Common myeloid progenitor, CD34-positive (primary cell): ENCODE data around the gene FOSL1. TPM values are rescaled to one million over a fixed set of nuclear protein-coding genes. Genes with fewer than 3 reads are reported as not detected.
A peak's percentile ranks its signal among the peaks of the same experiment; 100 is the strongest.

ENCODE experiments used
- CTCF ChIA-PET: fragments of 350-600 bp; sonication (Branson Sonifier 250); formaldehyde crosslinking; loops from one replicate; lab custom pipeline; 2021; ENCODE audit warnings: antibody characterized with exemption; lab: Charles Lee
- POLR2A ChIA-PET: fragments of 350-600 bp; sonication (Branson Sonifier 250); formaldehyde crosslinking; loops from one replicate; lab custom pipeline; 2021; ENCODE audit warnings: antibody characterized with exemption; lab: Charles Lee
- DNase-seq, 3 donors: peaks; one replicate each; pipeline versions ENCODE4 v3.0.0 to v3.0.0-alpha.2; 2013
- H3K27ac ChIP-seq, 2 experiments: 1 replicate in 1 of 2; 2 replicates in 1 of 2; pipeline ENCODE4 v1.7.0; 2013; ENCODE audit warnings: inconsistent platforms in 2 of 2, low read length in 2 of 2, mild to moderate bottlenecking in 2 of 2, low read depth in 1 of 2, moderate library complexity in 1 of 2; ENCODE audit not compliant: severe bottlenecking in 2 of 2, insufficient read depth in 1 of 2, poor library complexity in 1 of 2
- H3K27me3 ChIP-seq, 5 experiments: replicated peaks in 2 of 5; 1 replicate in 3 of 5; 2 replicates in 2 of 5; pipeline versions ENCODE4 v1.6.1 to v1.7.0; 2013; ENCODE audit warnings: low read length in 4 of 5, mild to moderate bottlenecking in 2 of 5, moderate library complexity in 2 of 5, inconsistent platforms in 1 of 5; ENCODE audit not compliant: insufficient read depth in 5 of 5, control insufficient read depth in 4 of 5
- H3K36me3 ChIP-seq, 4 experiments: 1 replicate in 2 of 4; 2 replicates in 2 of 4; pipeline versions ENCODE4 v1.6.1 to v1.7.0; 2013; ENCODE audit warnings: low read length in 3 of 4, control low read depth in 1 of 4, mild to moderate bottlenecking in 1 of 4; ENCODE audit not compliant: control insufficient read depth in 4 of 4, insufficient read depth in 4 of 4
- H3K4me1 ChIP-seq, 4 experiments: 1 replicate in 3 of 4; 2 replicates in 1 of 4; pipeline versions ENCODE4 v1.6.1 to v1.7.1; 2013; ENCODE audit warnings: low read length in 3 of 4, mild to moderate bottlenecking in 3 of 4, control low read depth in 1 of 4, inconsistent platforms in 1 of 4, moderate library complexity in 1 of 4; ENCODE audit not compliant: control insufficient read depth in 4 of 4, insufficient read depth in 4 of 4; ENCODE audit errors: control extremely low read depth in 1 of 4
- H3K4me3 ChIP-seq, 7 experiments: 1 replicate in 4 of 7; 2 replicates in 3 of 7; pipeline versions ENCODE4 v1.5.1 to v1.7.0; 2013; ENCODE audit warnings: mild to moderate bottlenecking in 7 of 7, low read length in 6 of 7, moderate library complexity in 6 of 7, inconsistent platforms in 2 of 7, low read depth in 2 of 7, control low read depth in 1 of 7; ENCODE audit not compliant: insufficient read depth in 4 of 7, control insufficient read depth in 1 of 7; ENCODE audit errors: extremely low read depth in 1 of 7
- H3K9me3 ChIP-seq, 5 experiments: 1 replicate in 4 of 5; 2 replicates in 1 of 5; pipeline versions ENCODE4 v1.6.1 to v1.7.1; 2013; ENCODE audit warnings: low read length in 4 of 5, mild to moderate bottlenecking in 2 of 5, inconsistent platforms in 1 of 5, low read depth in 1 of 5, moderate library complexity in 1 of 5; ENCODE audit not compliant: control insufficient read depth in 4 of 5, insufficient read depth in 2 of 5; ENCODE audit errors: control extremely low read depth in 1 of 5
- WGBS: methylation state at CpG from one replicate; pipeline ENCODE4 v1.1.5; 2013; ENCODE audit not compliant: insufficient coverage; 5-methylcytosine and 5-hydroxymethylcytosine counted together
- polyA plus RNA-seq: library from polyadenylated mRNA; unstranded; fragments of 120-200 nt; gene quantifications from one replicate; pipeline ENCODE4 v1.2.1, GENCODE V29; 2013

The FOSL1 gene
- polyA plus RNA-seq: 61.3 TPM

- WGBS: 2% methylated on average over 74 of the region's 80 CpGs
- CTCF ChIA-PET: interaction anchor here (0.9 to 4.8 kb wide), 11 partner anchors 10 to 83 kb away, joined by 3 to 40 read pairs (median 4); partner anchors contain the start of genes C11orf68 and CCDC85B
- POLR2A ChIA-PET: interaction anchor here (0.6 to 5.5 kb wide), 11 partner anchors 9 to 219 kb away, joined by 3 to 33 read pairs (median 4); partner anchors contain the start of genes C11orf68, CCDC85B and SART1
- peak within 1 kb of the TSS; percentile 33 to 77 for H3K27ac ChIP-seq
- no peaks in the 10 kb centered on the region for H3K27me3 ChIP-seq
- H3K36me3 ChIP-seq: peaks cover 0 to 9% (median 0%) of the 10 kb centered on the region in 4 experiments
- H3K9me3 ChIP-seq: no peaks in the 10 kb centered on the region
- peak; percentile 95 to 98 (median 98) for DNase-seq
- peak within 1 kb of the TSS; percentile 55 to 89 (median 77) for H3K4me3 ChIP-seq
- H3K4me1 ChIP-seq: peaks cover 0 to 48% (median 39%) of the 10 kb centered on the region in 4 experiments
Observed at GRCh38 chr11:65900125-65900898, at the start of gene FOSL1. Gene FOSL1 (minus strand): TSS chr11:65900388. CDS start chr11:65900339, 49 bp downstream.

GRCh38 chr11:65947603-65948125 is 47.5 kb upstream of the FOSL1 start:
- WGBS: 94% methylated on average over 7 of the region's 12 CpGs
- DNase-seq: no peak
- H3K9me3 ChIP-seq: no peaks in the 10 kb centered on the region
- no peaks in the 10 kb centered on the region for H3K36me3 ChIP-seq
- H3K27ac ChIP-seq: no peak overlapping the region
- no peak overlapping the region for H3K4me3 ChIP-seq
- no peaks in the 10 kb centered on the region for H3K27me3 ChIP-seq
- ChIA-PET CTCF (interaction anchor here (1.5 kb wide), 1 partner anchor 66 kb away, joined by 3 read pairs; no protein-coding TSS in a partner anchor), POLR2A (no interaction called here)
- H3K4me1 ChIP-seq: no peaks in the 10 kb centered on the region

GRCh38 chr11:65947133-65947532 is 46.9 kb upstream of the FOSL1 start:
- H3K9me3 ChIP-seq: no peaks in the 10 kb centered on the region
- CTCF ChIA-PET: interaction anchor here (1.5 kb wide), 1 partner anchor 66 kb away, joined by 3 read pairs; no protein-coding TSS in a partner anchor
- no peaks in the 10 kb centered on the region for H3K27me3 ChIP-seq
- 95% methylated on average over 9 of the region's 13 CpGs for WGBS
- no peak overlapping the region for H3K27ac ChIP-seq
- H3K36me3 ChIP-seq: no peaks in the 10 kb centered on the region
- DNase-seq: no peak
- H3K4me3 ChIP-seq: no peak overlapping the region
- POLR2A ChIA-PET: no interaction called here
- peaks cover 0 to 2% (median 0%) of the 10 kb centered on the region in 4 experiments for H3K4me1 ChIP-seq

DNA sequence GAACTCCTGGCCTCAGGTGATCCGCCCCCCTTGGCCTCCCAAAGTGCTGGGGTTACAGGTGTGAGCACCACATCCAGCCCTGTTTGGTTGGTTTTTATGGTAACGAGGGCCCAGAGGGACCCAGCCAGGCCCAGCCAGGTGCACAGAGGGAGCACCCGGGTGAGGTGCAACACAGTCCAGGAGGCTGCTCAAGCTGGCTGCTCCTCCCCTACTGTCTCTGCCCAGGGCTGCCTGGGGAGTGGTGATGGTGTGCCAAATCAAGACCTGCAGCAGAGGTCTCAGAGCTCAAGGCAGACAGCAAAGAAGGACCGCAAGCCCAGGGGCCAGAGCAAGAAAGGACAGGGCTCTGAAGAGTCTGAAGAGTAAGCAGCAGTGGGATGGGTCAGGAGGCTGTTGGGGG is 46.5 kb upstream of the FOSL1 start:
- no peaks in the 10 kb centered on the region for H3K9me3 ChIP-seq

DNA sequence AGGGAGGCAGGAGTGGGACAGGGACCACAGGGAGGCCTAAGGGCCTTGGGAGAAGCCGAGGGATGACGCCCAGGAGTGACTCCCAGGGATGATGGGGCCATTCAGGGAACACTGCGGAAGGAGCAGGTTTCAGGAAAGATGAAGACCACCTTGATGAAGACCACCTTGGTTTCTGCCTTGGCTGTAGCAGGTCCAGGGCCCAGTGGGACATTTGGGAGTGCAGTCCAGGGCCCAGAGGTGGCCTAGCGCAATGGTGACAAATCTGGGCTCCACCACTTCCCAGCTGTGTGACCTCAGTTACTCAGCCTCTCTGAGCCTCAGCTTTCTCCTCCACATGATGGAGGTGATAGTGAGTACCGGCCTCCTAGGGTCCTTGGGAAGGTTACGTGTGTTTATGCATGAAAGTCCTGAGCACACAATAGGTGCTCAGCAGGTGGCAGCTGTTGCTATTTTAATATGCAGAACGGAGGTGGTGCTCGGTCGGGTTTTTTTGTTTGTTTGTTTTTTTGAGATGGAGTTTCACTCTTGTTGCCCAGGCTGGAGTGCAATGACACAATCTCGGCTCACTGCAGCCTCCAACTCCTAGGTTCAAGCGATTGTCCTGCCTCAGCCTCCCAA is 45.9 kb upstream of the FOSL1 start:
- no peak overlapping the region for H3K4me3 ChIP-seq
- H3K4me1 ChIP-seq: peaks cover 0 to 13% (median 4%) of the 10 kb centered on the region in 4 experiments
- H3K9me3 ChIP-seq: no peaks in the 10 kb centered on the region
- WGBS: 97% methylated on average over 9 of the region's 11 CpGs
- CTCF ChIA-PET: interaction anchor here (1.5 kb wide), 1 partner anchor 65 kb away, joined by 3 read pairs; no protein-coding TSS in a partner anchor
- no peaks in the 10 kb centered on the region for H3K27me3 ChIP-seq
- DNase-seq: no peak
- H3K36me3 ChIP-seq: no peaks in the 10 kb centered on the region
- POLR2A ChIA-PET: no interaction called here
- no peak overlapping the region for H3K27ac ChIP-seq

More for the DNA sequence above, 46.5 kb upstream of the FOSL1 start:
- H3K27me3 ChIP-seq: no peaks in the 10 kb centered on the region
- no peaks in the 10 kb centered on the region for H3K36me3 ChIP-seq
- no peak overlapping the region for H3K27ac ChIP-seq
- ChIA-PET CTCF (interaction anchor here (1.5 kb wide), 1 partner anchor 65 kb away, joined by 3 read pairs; no protein-coding TSS in a partner anchor), POLR2A (no interaction called here)
- no peak overlapping the region for H3K4me3 ChIP-seq
- 95% methylated on average over 4 of the region's 4 CpGs for WGBS
- peaks cover 0 to 7% (median 1%) of the 10 kb centered on the region in 4 experiments for H3K4me1 ChIP-seq
- no peak for DNase-seq

- Histone ChIP-seq H3K4me3 (no peak within 1 kb of the TSS), H3K9me3 (no peaks in the 10 kb centered on the region), H3K36me3 (no peaks in the 10 kb centered on the region), H3K27me3 (no peaks in the 10 kb centered on the region), H3K27ac (no peak within 1 kb of the TSS), H3K4me1 (peaks cover 0 to 18% (median 4%) of the 10 kb centered on the region in 4 experiments)
- POLR2A ChIA-PET: no interaction called here
- DNase-seq: no peak
- WGBS: 94% methylated on average over 13 of the region's 13 CpGs
- CTCF ChIA-PET: no interaction called here
Observed at GRCh38 chr11:65945430-65945911, 45.3 kb upstream of the FOSL1 start, which contains the start of gene TSGA10IP. Gene TSGA10IP (plus strand): TSS chr11:65945480. CDS start chr11:65945676, 196 bp downstream.
